Naive thymus-derived CD4-positive, alpha-beta T cell (primary cell): ENCODE data around the gene UBB. TPM values are rescaled to one million over a fixed set of nuclear protein-coding genes. Genes with fewer than 3 reads are reported as not detected.
A peak's percentile ranks its signal among the peaks of the same experiment; 100 is the strongest.

Source experiments
- ATAC-seq: fragments of 150-1000 bp; cut with Tn5 transposase; 2 replicates; pipeline ENCODE4 v1.10.0; 2021; ENCODE audit warnings: mild to moderate bottlenecking, moderate library complexity
- CTCF ChIA-PET: fragments of 350-600 bp; sonication (Branson Sonifier 250); formaldehyde crosslinking; loops from one replicate; lab custom pipeline; 2021; ENCODE audit warnings: antibody characterized with exemption; lab: Charles Lee
- POLR2A ChIA-PET: fragments of 350-600 bp; sonication (Branson Sonifier 250); formaldehyde crosslinking; loops from one replicate; lab custom pipeline; 2021; ENCODE audit warnings: antibody characterized with exemption, inconsistent platforms; lab: Charles Lee
- DNase-seq, 9 donors: peaks; one replicate each; pipeline versions ENCODE4 v3.0.0 to v3.0.0-alpha.2; 2020 to 2022; ENCODE audit warnings: mixed read lengths in 1 of 9
- H3K27ac ChIP-seq: one replicate; pipeline ENCODE4 v1.7.0; 2013; ENCODE audit warnings: mild to moderate bottlenecking, low read depth, low read length, moderate library complexity
- H3K27me3 ChIP-seq, 2 donors: one replicate each; pipeline ENCODE4 v1.7.0; 2013; ENCODE audit warnings: low read length in 2 of 2, mild to moderate bottlenecking in 2 of 2, moderate library complexity in 2 of 2; ENCODE audit not compliant: control insufficient read depth in 2 of 2, insufficient read depth in 2 of 2
- H3K36me3 ChIP-seq, 3 experiments: 1 replicate in 2 of 3; 2 replicates in 1 of 3; pipeline ENCODE4 v1.7.0; 2013; ENCODE audit warnings: low read length in 3 of 3, mild to moderate bottlenecking in 3 of 3, moderate library complexity in 1 of 3; ENCODE audit not compliant: insufficient read depth in 3 of 3, control insufficient read depth in 2 of 3
- H3K4me1 ChIP-seq, 2 donors: one replicate each; pipeline ENCODE4 v1.7.0; 2013; ENCODE audit warnings: low read length in 2 of 2, mild to moderate bottlenecking in 2 of 2, moderate library complexity in 1 of 2; ENCODE audit not compliant: control insufficient read depth in 2 of 2, insufficient read depth in 2 of 2
- H3K4me3 ChIP-seq: 2 replicates; pipeline ENCODE4 v1.7.0; 2013; ENCODE audit warnings: mild to moderate bottlenecking, low read length
- H3K9me3 ChIP-seq, 3 experiments: 1 replicate in 2 of 3; 2 replicates in 1 of 3; pipeline ENCODE4 v1.7.0; 2013; ENCODE audit warnings: low read length in 3 of 3; ENCODE audit not compliant: control insufficient read depth in 2 of 3
- H3K27ac Mint-ChIP-seq, 9 donors: one replicate each; pipeline ENCODE4 v1.8.0; 2020 to 2022; ENCODE audit warnings: mixed read lengths in 9 of 9, mild to moderate bottlenecking in 8 of 9, moderate library complexity in 5 of 9, inconsistent platforms in 2 of 9
- H3K27me3 Mint-ChIP-seq, 5 donors: one replicate each; pipeline ENCODE4 v1.8.0; 2021 to 2022; ENCODE audit warnings: mixed read lengths in 5 of 5, mild to moderate bottlenecking in 1 of 5
- H3K36me3 Mint-ChIP-seq, 5 donors: one replicate each; pipeline ENCODE4 v1.8.0; 2020 to 2022; ENCODE audit warnings: mixed read lengths in 5 of 5, mild to moderate bottlenecking in 3 of 5, inconsistent platforms in 1 of 5
- H3K4me1 Mint-ChIP-seq, 7 donors: one replicate each; pipeline ENCODE4 v1.8.0; 2020 to 2022; ENCODE audit warnings: mixed read lengths in 7 of 7, mild to moderate bottlenecking in 3 of 7, inconsistent platforms in 1 of 7
- H3K4me3 Mint-ChIP-seq, 10 donors: one replicate each; pipeline ENCODE4 v1.8.0; 2020 to 2022; ENCODE audit warnings: mild to moderate bottlenecking in 10 of 10, mixed read lengths in 10 of 10, moderate library complexity in 6 of 10, inconsistent platforms in 2 of 10
- H3K9me3 Mint-ChIP-seq, 11 donors: one replicate each; pipeline ENCODE4 v1.8.0; 2020 to 2022; ENCODE audit warnings: mixed read lengths in 11 of 11, mild to moderate bottlenecking in 4 of 11, inconsistent platforms in 1 of 11, moderate library complexity in 1 of 11
- intact Hi-C, 2 donors: fragments of 100-400 bp; cut with micrococcal nuclease; formaldehyde crosslinking; loops; one replicate each; pipeline ENCODE4 v1.15.1; 2023
- polyA plus RNA-seq, 2 donors: library from polyadenylated mRNA; unstranded; fragments of 300-500 nt; fragmentation: Illumina TruSeq; gene quantifications; one replicate each; pipeline ENCODE4 v1.2.3, GENCODE V29; 2021
- total RNA-seq, 6 experiments: library from RNA in 5 of 6; stranded (reverse) in 5 of 6; gene quantifications; 1 replicate in 5 of 6; 2 replicates in 1 of 6; pipeline ENCODE4 v1.2.3 and lab custom pipeline; 2021 to 2026

The UBB gene
- total and polyA plus RNA-seq, 7 experiments from 2014 or later: 537 to 1,950 (median 810) TPM

DNA sequence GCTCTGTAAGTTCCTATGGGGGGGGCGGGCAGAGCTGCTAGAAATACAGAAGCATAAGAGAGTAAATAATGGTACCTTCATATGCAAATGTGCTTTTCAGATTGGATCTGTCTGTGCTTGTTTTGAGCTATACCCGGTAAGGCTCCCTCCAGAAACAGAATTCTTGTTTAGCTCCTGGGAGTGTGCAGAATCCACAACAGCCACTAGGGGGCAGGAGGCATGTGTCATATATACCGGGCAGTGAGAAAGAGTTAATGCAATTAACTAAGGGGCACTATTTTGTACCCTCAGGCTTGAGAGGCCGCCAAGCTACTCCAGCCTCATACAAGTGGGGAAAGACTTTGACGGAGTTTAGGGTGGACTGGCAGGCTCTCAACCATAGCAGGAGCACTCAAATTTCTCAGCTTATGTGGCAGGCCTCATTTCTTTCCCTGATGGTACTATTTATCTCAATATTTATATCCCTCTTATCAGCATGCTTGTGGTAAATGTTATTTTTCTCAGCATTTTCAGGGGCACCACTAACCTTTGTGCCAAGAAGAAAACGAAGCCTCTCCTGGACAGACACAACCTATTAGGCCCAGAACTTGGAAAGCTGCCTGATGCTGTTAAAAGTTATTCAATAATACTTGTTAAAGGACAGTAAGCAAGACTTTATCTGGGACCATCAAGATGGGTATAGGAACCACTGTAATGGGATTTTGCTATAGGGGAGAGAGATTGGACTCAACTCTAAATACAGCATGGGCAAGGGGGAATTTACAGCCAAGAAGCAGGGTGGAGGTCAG, 16.9 kb upstream of the UBB start:
- Mint-ChIP-seq H3K9me3 (no peaks in the 10 kb centered on the region), H3K27me3 (no peaks in the 10 kb centered on the region), H3K4me3 (no peak overlapping the region), H3K36me3 (no peaks in the 10 kb centered on the region), H3K27ac (no peak overlapping the region), H3K4me1 (peaks cover 0 to 5% (median 0%) of the 10 kb centered on the region in 7 donors)
- Histone ChIP-seq H3K4me3 (no peak overlapping the region), H3K4me1 (no peaks in the 10 kb centered on the region), H3K9me3 (no peaks in the 10 kb centered on the region), H3K36me3 (no peaks in the 10 kb centered on the region), H3K27me3 (no peaks in the 10 kb centered on the region), H3K27ac (no peak overlapping the region)
- ChIA-PET CTCF (interaction anchor here (0.6 to 3.9 kb wide), 25 partner anchors 9 to 927 kb away, joined by 3 to 52 read pairs (median 4); partner anchors contain the start of genes CENPV, TRPV2 and UBB), POLR2A (interaction anchor here (0.7 to 2.0 kb wide), 4 partner anchors 12 to 205 kb away, joined by 3 to 13 read pairs (median 4); partner anchors contain the start of genes TRPV2, UBB and ZNF287)
- intact Hi-C loops: loop anchor here (1.0 to 5.0 kb wide), 3 partner anchors 51 to 223 kb away; partner anchors contain the start of gene TRPV2 (in 2 of the 2)
- DNase-seq (peak; percentile 42 to 73 (median 57)), ATAC-seq (peak; percentile 96)

DNA sequence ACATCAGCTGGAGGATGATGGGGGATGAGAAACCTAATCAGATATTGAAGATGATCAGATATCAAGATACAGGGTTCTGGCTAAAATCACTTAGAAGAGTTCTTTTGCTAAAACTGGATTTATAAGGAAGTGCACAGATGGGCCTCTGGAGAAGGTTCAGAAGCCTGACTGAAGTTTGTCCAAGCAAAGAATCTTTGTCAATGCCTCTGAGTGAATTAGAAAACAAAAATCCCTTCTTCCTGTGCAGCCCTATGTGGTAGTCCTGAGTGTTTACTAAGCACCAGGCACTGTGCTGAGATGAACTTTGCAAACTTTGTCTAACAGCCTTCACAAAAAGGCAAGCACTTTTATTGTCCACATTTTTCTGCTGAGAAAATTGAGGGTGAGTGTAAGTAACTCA, 16.3 kb upstream of the UBB start:
- no peak overlapping the region for H3K4me3 ChIP-seq
- POLR2A ChIA-PET: interaction anchor here (0.8 to 2.0 kb wide), 2 partner anchors 12 to 16 kb away, joined by 3 to 13 read pairs; partner anchors contain the start of gene UBB
- Mint-ChIP-seq H3K27ac (no peak overlapping the region), H3K4me1 (peaks cover 0 to 5% (median 0%) of the 10 kb centered on the region in 7 donors), H3K36me3 (no peaks in the 10 kb centered on the region), H3K4me3 (no peak overlapping the region), H3K9me3 (no peaks in the 10 kb centered on the region), H3K27me3 (no peaks in the 10 kb centered on the region)
- DNase-seq: no peak
- no peaks in the 10 kb centered on the region for H3K36me3 ChIP-seq
- no peaks in the 10 kb centered on the region for H3K4me1 ChIP-seq
- intact Hi-C loops: loop anchor here (1.0 to 5.0 kb wide), 2 partner anchors 51 to 223 kb away; partner anchors contain the start of gene TRPV2 (in 1 of the 2)
- CTCF ChIA-PET: interaction anchor here (0.6 to 3.9 kb wide), 9 partner anchors 9 to 312 kb away, joined by 4 to 52 read pairs (median 8); partner anchors contain the start of genes CENPV and TRPV2
- ATAC-seq: no peak
- no peak overlapping the region for H3K27ac ChIP-seq
- no peaks in the 10 kb centered on the region for H3K27me3 ChIP-seq
- H3K9me3 ChIP-seq: no peaks in the 10 kb centered on the region

DNA sequence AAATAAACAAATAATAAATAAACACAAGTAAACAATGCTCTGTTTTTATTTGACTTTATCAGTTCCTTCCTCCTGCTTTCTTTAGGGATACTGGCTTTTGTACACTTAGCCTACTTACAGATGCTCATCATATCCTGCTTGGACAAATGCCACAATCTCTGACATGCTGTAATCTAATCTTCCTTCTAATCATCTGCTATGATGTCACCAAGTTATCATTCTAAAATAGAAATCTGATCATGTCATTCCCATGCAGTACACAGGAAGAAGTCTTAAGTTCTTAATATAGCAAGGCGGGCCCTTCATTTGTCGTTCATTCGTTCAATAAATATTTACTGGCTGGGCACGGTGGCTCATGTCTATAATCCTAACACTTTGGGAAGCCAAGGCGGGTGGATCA, 9.1 kb upstream of the UBB start:
- H3K27ac Mint-ChIP-seq: peak overlapping the region in 1 of 9 donors; percentile 32
- no peak for DNase-seq
- CTCF ChIA-PET: interaction anchor here (0.5 kb wide), 1 partner anchor 620 kb away, joined by 3 read pairs; no protein-coding TSS in a partner anchor
- H3K4me3 ChIP-seq: no peak overlapping the region
- H3K4me1 ChIP-seq: no peaks in the 10 kb centered on the region
- ATAC-seq: no peak
- H3K36me3 ChIP-seq: no peaks in the 10 kb centered on the region
- intact Hi-C loops: no loop called here
- POLR2A ChIA-PET: no interaction called here
- H3K36me3 Mint-ChIP-seq: no peaks in the 10 kb centered on the region
- H3K9me3 ChIP-seq: no peaks in the 10 kb centered on the region
- H3K27me3 Mint-ChIP-seq: no peaks in the 10 kb centered on the region
- no peaks in the 10 kb centered on the region for H3K27me3 ChIP-seq
- H3K4me3 Mint-ChIP-seq: no peak overlapping the region
- no peaks in the 10 kb centered on the region for H3K9me3 Mint-ChIP-seq
- H3K27ac ChIP-seq: no peak overlapping the region
- H3K4me1 Mint-ChIP-seq: peaks cover 0 to 3% (median 0%) of the 10 kb centered on the region in 7 donors

DNA sequence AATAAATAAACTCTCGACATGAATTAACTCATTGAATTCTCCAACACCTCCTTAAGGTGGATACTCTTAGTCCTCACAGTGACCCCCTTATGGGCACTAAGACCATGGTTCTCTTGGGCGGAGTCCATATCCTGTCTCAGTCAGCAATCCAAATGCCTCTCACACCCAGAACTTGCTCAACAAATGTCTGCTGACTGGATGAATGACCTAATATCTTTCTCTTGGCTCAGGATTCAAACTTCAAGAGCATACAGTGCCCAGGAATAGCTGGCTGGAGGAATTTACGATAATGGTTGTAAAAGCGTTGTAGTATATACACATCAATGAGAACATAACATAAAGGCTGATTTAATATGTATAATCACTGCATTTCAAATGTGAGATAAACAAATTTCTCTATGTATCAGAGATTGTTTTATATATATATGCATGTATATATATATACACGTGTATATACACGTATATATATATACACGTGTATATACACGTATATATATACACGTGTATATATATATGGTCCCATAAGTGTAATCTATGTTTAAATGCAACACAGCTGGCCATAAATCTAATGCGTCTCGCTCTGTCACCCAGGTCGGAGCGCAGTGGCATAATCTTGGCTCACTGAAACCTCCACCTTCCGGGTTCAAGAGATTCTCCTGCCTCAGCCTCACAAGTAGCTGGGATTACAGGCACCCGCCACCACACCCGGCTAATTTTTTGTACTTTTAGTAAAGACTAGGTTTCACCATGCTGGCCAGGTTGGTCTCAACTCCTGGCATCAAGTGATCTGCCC, 6.5 kb upstream of the UBB start:
- Mint-ChIP-seq H3K27me3 (no peaks in the 10 kb centered on the region), H3K9me3 (no peaks in the 10 kb centered on the region), H3K4me1 (peaks cover 0 to 3% (median 0%) of the 10 kb centered on the region in 7 donors), H3K4me3 (no peak overlapping the region), H3K27ac (no peak overlapping the region), H3K36me3 (no peaks in the 10 kb centered on the region)
- Histone ChIP-seq H3K9me3 (no peaks in the 10 kb centered on the region), H3K4me1 (no peaks in the 10 kb centered on the region), H3K27ac (no peak overlapping the region), H3K27me3 (no peaks in the 10 kb centered on the region), H3K36me3 (no peaks in the 10 kb centered on the region), H3K4me3 (no peak overlapping the region)
- CTCF ChIA-PET: interaction anchor here (0.8 to 2.8 kb wide), 3 partner anchors 11 to 148 kb away, joined by 5 to 10 read pairs (median 6); no protein-coding TSS in a partner anchor
- ATAC-seq (no peak), DNase-seq (no peak)
- POLR2A ChIA-PET: no interaction called here
- intact Hi-C loops: no loop called here

DNA sequence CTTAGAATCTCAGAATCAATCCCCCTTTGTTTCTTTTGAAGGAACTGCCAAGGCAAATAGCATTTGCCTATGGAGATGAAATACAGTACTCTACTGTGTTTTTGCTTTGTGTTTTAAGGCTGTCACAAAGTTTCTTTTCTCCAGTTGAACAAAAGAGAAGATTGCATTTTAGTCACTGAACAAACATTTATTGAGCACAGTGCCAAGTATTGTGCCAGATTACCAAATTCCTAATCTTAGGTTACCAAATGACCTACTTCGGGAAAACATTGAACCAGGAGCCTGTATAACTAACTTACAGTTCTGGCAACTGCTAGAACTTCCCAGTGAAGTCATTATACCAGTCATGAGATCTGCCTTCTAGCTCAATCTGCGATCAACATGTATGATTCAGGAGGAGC, 3.0 kb upstream of the UBB start:
- intact Hi-C loops: no loop called here
- CTCF ChIA-PET: no interaction called here

More for the DNA sequence above, 3.0 kb upstream of the UBB start:
- Histone ChIP-seq H3K4me1 (peaks cover 0 to 10% of the 10 kb centered on the region in 2 donors), H3K36me3 (peaks cover 0 to 3% (median 0%) of the 10 kb centered on the region in 3 experiments), H3K4me3 (no peak overlapping the region), H3K27me3 (no peaks in the 10 kb centered on the region), H3K9me3 (no peaks in the 10 kb centered on the region), H3K27ac (no peak overlapping the region)
- peaks cover 0 to 13% (median 0%) of the 10 kb centered on the region in 11 donors for H3K9me3 Mint-ChIP-seq
- ATAC-seq (no peak), DNase-seq (no peak)
- peaks cover 0 to 22% (median 16%) of the 10 kb centered on the region in 5 donors for H3K36me3 Mint-ChIP-seq
- H3K27me3 Mint-ChIP-seq: peaks cover 0 to 5% (median 0%) of the 10 kb centered on the region in 5 donors
- H3K4me1 Mint-ChIP-seq: peaks cover 15 to 25% (median 21%) of the 10 kb centered on the region in 7 donors
- POLR2A ChIA-PET: interaction anchor here (0.7 to 1.3 kb wide), 4 partner anchors 10 to 61 kb away, joined by 3 to 5 read pairs (median 4); partner anchors contain the start of gene TRPV2
- no peak overlapping the region for H3K4me3 Mint-ChIP-seq
- H3K27ac Mint-ChIP-seq: no peak overlapping the region
